NCI-H345 treated with DMSO at 0.1 percent for 48 hours (cell line): ENCODE measurements around the gene RAD51B.

Source experiments
- DNase-seq: peaks from one replicate; lab custom pipeline; 2025; ENCODE audit not compliant: unreplicated experiment; lab: John Stamatoyannopoulos, UW

RAD51B gene

GRCh38 chr14:68576496-68577244, 757.1 kb downstream of the RAD51B start:
- no peak for DNase-seq

- DNase-seq = no peak
Observed at GRCh38 chr14:68577802-68578541, 758.4 kb downstream of the RAD51B start.

- no peak for DNase-seq
Observed at GRCh38 chr14:68578597-68578996, 759.0 kb downstream of the RAD51B start.

- DNase-seq = no peak
Observed at GRCh38 chr14:68580096-68580645, 760.6 kb downstream of the RAD51B start.

- DNase-seq = no peak
Observed at GRCh38 chr14:68580671-68581070, 761.1 kb downstream of the RAD51B start.

- no peak for DNase-seq
Observed at GRCh38 chr14:68583548-68584280, 764.1 kb downstream of the RAD51B start.

- no peak for DNase-seq
Observed at GRCh38 chr14:68584786-68585185, 765.2 kb downstream of the RAD51B start.

- DNase-seq = no peak
Observed at GRCh38 chr14:68585690-68586089, 766.1 kb downstream of the RAD51B start.

GRCh38 chr14:68586896-68587751, 767.5 kb downstream of the RAD51B start:
- DNase-seq = no peak

- DNase-seq = no peak
Observed at GRCh38 chr14:68587931-68588330, 768.4 kb downstream of the RAD51B start.

- no peak for DNase-seq
Observed at GRCh38 chr14:68589447-68590200, 770.0 kb downstream of the RAD51B start.

- DNase-seq = no peak
Observed at GRCh38 chr14:68590201-68590522, 770.6 kb downstream of the RAD51B start.

GRCh38 chr14:68591786-68592185, 772.2 kb downstream of the RAD51B start:
- no peak for DNase-seq

GRCh38 chr14:68592948-68593556, 773.5 kb downstream of the RAD51B start:
- DNase-seq = no peak

GRCh38 chr14:68593806-68594536, 774.4 kb downstream of the RAD51B start:
- no peak for DNase-seq

- no peak for DNase-seq
Observed at GRCh38 chr14:68594737-68595380, 775.3 kb downstream of the RAD51B start.

GRCh38 chr14:68596211-68596610, 776.6 kb downstream of the RAD51B start:
- DNase-seq = no peak

GRCh38 chr14:68596701-68597100, 777.1 kb downstream of the RAD51B start:
- no peak for DNase-seq
